Measurements from ENCODE around the gene DESI2. TPM values are rescaled to one million over a fixed set of nuclear protein-coding genes. Genes with fewer than 3 reads are reported as not detected.

The DESI2 gene
- total RNA-seq, 3 donors from 2014 or later (not counting 1 experiment from before 2014, with no cell fraction given) = 24.1 to 30.5 (median 25.4) TPM

DNA sequence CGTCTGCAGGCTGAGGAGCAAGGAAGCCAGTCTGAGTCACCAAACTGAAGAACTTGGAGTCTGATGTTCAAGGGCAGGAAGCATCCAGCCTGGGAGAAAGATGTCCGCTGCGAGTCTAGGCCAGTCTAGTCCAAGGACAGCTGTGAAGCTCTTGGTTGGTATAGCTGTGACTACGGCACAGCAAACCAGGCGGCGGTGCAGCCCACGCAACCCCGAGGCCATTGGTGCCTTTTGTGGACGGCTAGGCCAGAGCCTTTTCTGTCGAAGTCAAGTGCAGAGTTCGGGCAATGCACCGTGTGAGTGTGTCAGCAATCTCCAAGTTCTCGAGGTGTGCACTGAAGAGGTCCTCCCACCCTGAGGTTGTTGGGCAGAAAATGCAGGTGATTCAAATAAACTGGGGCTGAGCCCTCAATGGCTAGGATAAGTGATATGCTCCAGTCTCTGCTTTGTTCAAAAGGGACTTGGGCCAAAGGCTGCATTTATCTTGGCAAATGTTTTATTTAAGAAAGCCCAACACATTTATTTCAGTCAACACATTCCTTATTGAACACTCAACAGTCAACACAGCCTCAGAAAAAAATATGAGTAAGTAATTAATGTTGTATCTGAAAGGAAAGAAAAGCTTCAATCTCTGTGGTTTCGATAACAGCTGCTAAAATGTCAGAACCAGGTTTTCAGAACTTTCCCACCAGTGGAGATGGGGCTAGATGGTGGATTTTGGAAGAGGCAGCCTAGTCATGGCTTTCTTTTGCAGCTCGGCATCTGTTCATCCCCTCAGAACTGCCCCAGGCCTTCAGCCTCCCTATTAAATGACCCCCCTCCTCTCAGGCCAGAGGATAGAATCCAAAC, 104.4 kb downstream of the DESI2 start:
- TF ChIP-seq, protein P1, sequence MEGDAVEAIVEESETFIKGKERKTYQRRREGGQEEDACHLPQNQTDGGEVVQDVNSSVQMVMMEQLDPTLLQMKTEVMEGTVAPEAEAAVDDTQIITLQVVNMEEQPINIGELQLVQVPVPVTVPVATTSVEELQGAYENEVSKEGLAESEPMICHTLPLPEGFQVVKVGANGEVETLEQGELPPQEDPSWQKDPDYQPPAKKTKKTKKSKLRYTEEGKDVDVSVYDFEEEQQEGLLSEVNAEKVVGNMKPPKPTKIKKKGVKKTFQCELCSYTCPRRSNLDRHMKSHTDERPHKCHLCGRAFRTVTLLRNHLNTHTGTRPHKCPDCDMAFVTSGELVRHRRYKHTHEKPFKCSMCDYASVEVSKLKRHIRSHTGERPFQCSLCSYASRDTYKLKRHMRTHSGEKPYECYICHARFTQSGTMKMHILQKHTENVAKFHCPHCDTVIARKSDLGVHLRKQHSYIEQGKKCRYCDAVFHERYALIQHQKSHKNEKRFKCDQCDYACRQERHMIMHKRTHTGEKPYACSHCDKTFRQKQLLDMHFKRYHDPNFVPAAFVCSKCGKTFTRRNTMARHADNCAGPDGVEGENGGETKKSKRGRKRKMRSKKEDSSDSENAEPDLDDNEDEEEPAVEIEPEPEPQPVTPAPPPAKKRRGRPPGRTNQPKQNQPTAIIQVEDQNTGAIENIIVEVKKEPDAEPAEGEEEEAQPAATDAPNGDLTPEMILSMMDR (IDR thresholded peaks at IDR 0.05) = no peak
- Mint-ChIP-seq H3K4me3 (no peak overlapping the region), H3K4me1 (no peaks in the 10 kb centered on the region), H3K27ac (no peak overlapping the region), H3K27me3 (ENCODE audit: low read depth in 2 of 2) (peaks cover 0 to 1% of the 10 kb centered on the region in 2 donors), H3K36me3 (no peaks in the 10 kb centered on the region), H3K9me3 (no peaks in the 10 kb centered on the region)
- no peak for ATAC-seq
- Histone ChIP-seq H3K27ac (ENCODE audit: low read length) (no peak overlapping the region), H3K36me3 (ENCODE audit: control insufficient read depth, insufficient read depth, low read length) (no peaks in the 10 kb centered on the region), H3K27me3 (ENCODE audit: control insufficient read depth, insufficient read depth, low read length) (no peaks in the 10 kb centered on the region), H3K4me3 (ENCODE audit: low read length) (no peak overlapping the region), H3K9me3 (ENCODE audit: control insufficient read depth, insufficient read depth, low read length) (no peaks in the 10 kb centered on the region), H3K4me1 (ENCODE audit: control insufficient read depth, insufficient read depth, low read length) (no peaks in the 10 kb centered on the region)
- DNase-seq = no peak
- intact Hi-C loops (cut with micrococcal nuclease) = no loop called here
- 95% methylated on average over 15 of the region's 15 CpGs for WGBS (ENCODE audit: insufficient coverage)

Other genes starting within 250 kb of the DESI2 start
- gene ADSS2, start 201.2 kb upstream of the DESI2 start, total RNA-seq = 10 to 100 TPM; 49.2 to 67.9 (median 54.8) TPM
- gene CATSPERE, start 191.9 kb upstream of the DESI2 start, total RNA-seq = 1 to 10 TPM in 1 of 3 donors, under 1 TPM in 2; 0.79 to 1.4 (median 0.80) TPM
- 10 to 100 TPM; 24.3 to 25.4 (median 24.9) TPM for gene COX20, start 182.5 kb downstream of the DESI2 start, total RNA-seq
- 100 to 1,000 TPM; 467 to 603 (median 504) TPM for gene HNRNPU, start 211.4 kb downstream of the DESI2 start, total RNA-seq